ENCODE data around the gene DUSP14.

DUSP14 gene

DNA sequence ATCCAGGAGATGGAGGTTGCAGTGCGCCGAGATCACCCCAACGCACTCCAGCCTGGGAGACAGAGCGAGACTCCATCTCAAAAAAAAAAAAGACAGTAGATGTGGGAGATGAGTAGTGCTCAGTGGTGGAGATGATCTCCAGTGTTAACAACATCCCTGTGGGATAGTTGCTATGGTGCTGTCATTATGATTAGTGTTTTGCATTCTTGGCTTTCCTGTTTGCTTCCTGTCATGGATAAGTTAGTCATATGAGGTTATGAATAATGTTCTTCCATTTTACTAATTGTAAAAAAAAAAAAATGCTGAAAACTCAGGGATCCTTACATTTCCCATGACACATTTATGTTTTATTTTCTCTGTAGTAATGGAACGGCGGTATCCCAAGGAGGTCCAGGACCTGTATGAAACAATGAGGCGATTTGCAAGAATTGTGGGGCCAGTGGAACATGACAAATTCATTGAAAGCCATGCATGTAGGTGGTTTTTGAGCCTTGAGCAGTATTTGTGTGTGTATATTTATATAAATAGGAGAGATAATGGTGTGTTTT, 24.5 kb upstream of the DUSP14 start:
- Histone ChIP-seq H3K27ac (ENCODE audit: low read depth, low read length) (no peak overlapping the region), H3F3A (ENCODE audit: control insufficient read depth, insufficient read depth) (no peaks in the 10 kb centered on the region), H3K79me2 (ENCODE audit: control insufficient read depth, low read length) (no peaks in the 10 kb centered on the region), H3K9me3 (ENCODE audit: control insufficient read depth, insufficient read depth, low read length) (no peaks in the 10 kb centered on the region), H3K4me3 (ENCODE audit: low read length) (no peak overlapping the region), H3K4me1 (ENCODE audit: control insufficient read depth, low read length) (no peaks in the 10 kb centered on the region), H4K20me1 (ENCODE audit: control insufficient read depth, insufficient read depth, low read depth, low read length) (no peaks in the 10 kb centered on the region), H3K27me3 (ENCODE audit: control insufficient read depth, low read length) (no peaks in the 10 kb centered on the region), H3K9me2 (replicated peaks; ENCODE audit: control insufficient read depth, low read length) (no peaks in the 10 kb centered on the region), H3K36me3 (ENCODE audit: control insufficient read depth, low read length) (peaks cover 64% of the 10 kb centered on the region), H3K4me2 (ENCODE audit: low read length) (no peak overlapping the region)
- TF ChIP-seq, protein P1, sequence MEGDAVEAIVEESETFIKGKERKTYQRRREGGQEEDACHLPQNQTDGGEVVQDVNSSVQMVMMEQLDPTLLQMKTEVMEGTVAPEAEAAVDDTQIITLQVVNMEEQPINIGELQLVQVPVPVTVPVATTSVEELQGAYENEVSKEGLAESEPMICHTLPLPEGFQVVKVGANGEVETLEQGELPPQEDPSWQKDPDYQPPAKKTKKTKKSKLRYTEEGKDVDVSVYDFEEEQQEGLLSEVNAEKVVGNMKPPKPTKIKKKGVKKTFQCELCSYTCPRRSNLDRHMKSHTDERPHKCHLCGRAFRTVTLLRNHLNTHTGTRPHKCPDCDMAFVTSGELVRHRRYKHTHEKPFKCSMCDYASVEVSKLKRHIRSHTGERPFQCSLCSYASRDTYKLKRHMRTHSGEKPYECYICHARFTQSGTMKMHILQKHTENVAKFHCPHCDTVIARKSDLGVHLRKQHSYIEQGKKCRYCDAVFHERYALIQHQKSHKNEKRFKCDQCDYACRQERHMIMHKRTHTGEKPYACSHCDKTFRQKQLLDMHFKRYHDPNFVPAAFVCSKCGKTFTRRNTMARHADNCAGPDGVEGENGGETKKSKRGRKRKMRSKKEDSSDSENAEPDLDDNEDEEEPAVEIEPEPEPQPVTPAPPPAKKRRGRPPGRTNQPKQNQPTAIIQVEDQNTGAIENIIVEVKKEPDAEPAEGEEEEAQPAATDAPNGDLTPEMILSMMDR (IDR thresholded peaks at IDR 0.05; ENCODE audit: low read depth, low read length, poor library complexity, severe bottlenecking): no peak
- TF ChIP-seq EZH2phosphoT487 (IDR thresholded peaks at IDR 0.05; ENCODE audit: borderline replicate concordance, low read length): no peak

DNA sequence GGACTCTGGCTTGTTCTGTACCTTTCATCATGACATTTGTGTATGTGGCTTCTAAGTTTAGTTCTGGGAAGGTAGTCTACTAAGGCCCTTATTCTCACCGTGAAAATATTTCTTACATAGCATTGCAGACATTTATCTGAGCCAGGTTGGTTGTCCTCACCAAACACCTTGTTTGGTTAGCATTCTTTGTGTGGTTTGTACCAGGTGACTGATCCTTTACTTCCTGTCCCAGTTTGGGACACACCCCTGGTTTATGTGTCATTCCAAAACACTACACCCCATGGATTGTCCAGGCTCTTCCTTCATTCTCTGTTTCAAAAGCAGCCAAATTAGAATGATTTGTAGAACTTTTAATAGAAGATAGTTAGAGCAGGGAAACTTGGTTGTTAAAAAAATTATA, 23.2 kb upstream of the DUSP14 start:
- Histone ChIP-seq H4K20me1 (ENCODE audit: control insufficient read depth, insufficient read depth, low read depth, low read length) (no peaks in the 10 kb centered on the region), H3K4me1 (ENCODE audit: control insufficient read depth, low read length) (no peaks in the 10 kb centered on the region), H3K9me3 (ENCODE audit: control insufficient read depth, insufficient read depth, low read length) (no peaks in the 10 kb centered on the region), H3K4me2 (ENCODE audit: low read length) (no peak overlapping the region), H3K27ac (ENCODE audit: low read depth, low read length) (no peak overlapping the region), H3F3A (ENCODE audit: control insufficient read depth, insufficient read depth) (no peaks in the 10 kb centered on the region), H3K27me3 (ENCODE audit: control insufficient read depth, low read length) (no peaks in the 10 kb centered on the region), H3K79me2 (ENCODE audit: control insufficient read depth, low read length) (no peaks in the 10 kb centered on the region), H3K9me2 (replicated peaks; ENCODE audit: control insufficient read depth, low read length) (no peaks in the 10 kb centered on the region), H3K36me3 (ENCODE audit: control insufficient read depth, low read length) (peaks cover 65% of the 10 kb centered on the region), H3K4me3 (ENCODE audit: low read length) (no peak overlapping the region)
- TF ChIP-seq EZH2phosphoT487 (IDR thresholded peaks at IDR 0.05; ENCODE audit: borderline replicate concordance, low read length): no peak
- TF ChIP-seq, protein P1 (IDR thresholded peaks at IDR 0.05; ENCODE audit: low read depth, low read length, poor library complexity, severe bottlenecking): no peak

DNA sequence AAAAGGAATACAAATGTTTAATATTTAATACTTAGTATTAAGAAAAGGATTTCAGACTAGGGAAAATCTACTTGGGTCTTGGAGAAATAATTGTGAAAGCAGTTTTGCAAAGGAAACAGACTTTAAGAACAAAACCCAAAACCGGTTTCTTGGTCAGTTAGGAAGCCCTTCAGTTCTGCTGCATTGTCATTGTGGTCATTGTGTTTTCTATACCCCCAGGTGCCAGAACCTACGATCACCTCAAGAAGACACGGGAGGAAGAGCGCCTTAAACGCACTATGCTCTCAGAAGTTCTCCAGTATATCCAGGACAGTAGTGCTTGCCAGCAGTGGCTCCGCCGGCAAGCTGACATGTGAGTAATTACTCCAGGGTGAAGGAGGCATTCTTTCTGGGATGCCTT, 19.5 kb upstream of the DUSP14 start:
- no peaks in the 10 kb centered on the region for H3F3A ChIP-seq (ENCODE audit: control insufficient read depth, insufficient read depth)
- H3K9me2 ChIP-seq (replicated peaks; ENCODE audit: control insufficient read depth, low read length): no peaks in the 10 kb centered on the region
- H3K27me3 ChIP-seq (ENCODE audit: control insufficient read depth, low read length): no peaks in the 10 kb centered on the region
- H3K4me3 ChIP-seq (ENCODE audit: low read length): no peak overlapping the region
- H3K36me3 ChIP-seq (ENCODE audit: control insufficient read depth, low read length): peaks cover 71% of the 10 kb centered on the region
- H3K27ac ChIP-seq (ENCODE audit: low read depth, low read length): no peak overlapping the region
- no peaks in the 10 kb centered on the region for H4K20me1 ChIP-seq (ENCODE audit: control insufficient read depth, insufficient read depth, low read depth, low read length)
- no peaks in the 10 kb centered on the region for H3K4me1 ChIP-seq (ENCODE audit: control insufficient read depth, low read length)
- no peaks in the 10 kb centered on the region for H3K9me3 ChIP-seq (ENCODE audit: control insufficient read depth, insufficient read depth, low read length)
- no peak overlapping the region for H3K4me2 ChIP-seq (ENCODE audit: low read length)
- TF ChIP-seq, protein P1 (IDR thresholded peaks at IDR 0.05; ENCODE audit: low read depth, low read length, poor library complexity, severe bottlenecking): no peak
- no peak for TF ChIP-seq EZH2phosphoT487 (IDR thresholded peaks at IDR 0.05; ENCODE audit: borderline replicate concordance, low read length)
- H3K79me2 ChIP-seq (ENCODE audit: control insufficient read depth, low read length): no peaks in the 10 kb centered on the region
